HepG2 (cell line): ENCODE data around the gene NISCH. TPM values are rescaled to one million over a fixed set of nuclear protein-coding genes. Genes with fewer than 3 reads are reported as not detected.

ENCODE experiments used
- ARID2 ChIP-seq: sonication (generic); formaldehyde crosslinking; IDR thresholded peaks from 2 replicates; pipeline ENCODE4 v1.8.1; 2022; ENCODE audit warnings: mild to moderate bottlenecking, missing genetic modification reagents, borderline replicate concordance
- ERF ChIP-seq: IDR thresholded peaks from 2 replicates; pipeline ENCODE4 v1.6.1; 2018; ENCODE audit warnings: missing biosample characterization, missing genetic modification reagents
- MEF2D ChIP-seq: sonication (generic); formaldehyde crosslinking; IDR thresholded peaks from 2 replicates; pipeline ENCODE4 v1.5.1; 2020; ENCODE audit warnings: mild to moderate bottlenecking, missing genetic modification reagents
- NCOA1 ChIP-seq: sonication (generic); formaldehyde crosslinking; IDR thresholded peaks from 2 replicates; pipeline ENCODE4 v1.9.0; 2021; ENCODE audit warnings: missing genetic modification reagents
- NFE2L1 ChIP-seq: sonication (generic); formaldehyde crosslinking; IDR thresholded peaks from 2 replicates; pipeline ENCODE4 v1.4.0; 2020; ENCODE audit warnings: missing genetic modification reagents, mild to moderate bottlenecking, borderline replicate concordance
- TEAD2 ChIP-seq: sonication (generic); formaldehyde crosslinking; IDR thresholded peaks from 2 replicates; pipeline ENCODE4 v1.9.0; 2021; ENCODE audit warnings: missing genetic modification reagents
- ZFY ChIP-seq: sonication (generic); formaldehyde crosslinking; IDR thresholded peaks from 2 replicates; pipeline ENCODE4 v1.4.0; 2020; ENCODE audit warnings: missing genetic modification reagents
- ZNF101 ChIP-seq: sonication (generic); formaldehyde crosslinking; IDR thresholded peaks from 2 replicates; pipeline ENCODE4 v1.4.0; 2020; ENCODE audit warnings: mild to moderate bottlenecking, low read depth, missing genetic modification reagents, borderline replicate concordance
- ZNF124 ChIP-seq: sonication (generic); formaldehyde crosslinking; IDR thresholded peaks from 2 replicates; pipeline ENCODE4 v1.4.0; 2020; ENCODE audit warnings: missing genetic modification reagents
- ZNF20 ChIP-seq: sonication (generic); formaldehyde crosslinking; IDR thresholded peaks from 2 replicates; pipeline ENCODE4 v1.4.0; 2020; ENCODE audit warnings: mild to moderate bottlenecking, moderate library complexity, missing genetic modification reagents
- ZNF280D ChIP-seq: sonication (generic); formaldehyde crosslinking; IDR thresholded peaks from 2 replicates; pipeline ENCODE4 v1.5.1; 2020; ENCODE audit warnings: mild to moderate bottlenecking, missing genetic modification reagents
- ZNF382 ChIP-seq: sonication (generic); formaldehyde crosslinking; IDR thresholded peaks from 2 replicates; pipeline ENCODE4 v1.5.0; 2020; ENCODE audit warnings: missing genetic modification reagents, mild to moderate bottlenecking, borderline replicate concordance
- ZNF484 ChIP-seq: sonication (generic); formaldehyde crosslinking; IDR thresholded peaks from 2 replicates; pipeline ENCODE4 v1.5.1; 2020; ENCODE audit warnings: mild to moderate bottlenecking, low read depth, missing genetic modification reagents, borderline replicate concordance
- ZNF558 ChIP-seq: sonication (generic); formaldehyde crosslinking; IDR thresholded peaks from 2 replicates; pipeline ENCODE4 v1.9.0; 2022; ENCODE audit warnings: mild to moderate bottlenecking, missing genetic modification reagents, borderline replicate concordance
- ZNF629 ChIP-seq: sonication (generic); formaldehyde crosslinking; conservative IDR thresholded peaks from 2 replicates; pipeline ENCODE4 v1.5.0; 2020; ENCODE audit warnings: missing genetic modification reagents
- ZNF75D ChIP-seq: sonication (generic); formaldehyde crosslinking; IDR thresholded peaks from 2 replicates; pipeline ENCODE4 v1.8.1; 2023; ENCODE audit warnings: missing genetic modification reagents, mild to moderate bottlenecking, borderline replicate concordance
- ZNF776 ChIP-seq: sonication (generic); formaldehyde crosslinking; IDR thresholded peaks from 2 replicates; pipeline ENCODE4 v1.4.0; 2020; ENCODE audit warnings: mild to moderate bottlenecking, missing genetic modification reagents
- polyA plus RNA-seq, 8 experiments: library from polyadenylated mRNA; depleted of rRNA in 3 of 8; stranded (reverse) in 7 of 8; unstranded in 1 of 8; fragments of >200 nt; fragmentation: Illumina TruSeq in 4 of 8; extraction: Trizol in 4 of 8; gene quantifications; 2 replicates each; pipeline versions ENCODE4 v1.2.1 to v1.2.3, GENCODE V29; 2011 to 2016; ENCODE audit warnings: low read depth in 4 of 8, missing spikeins in 1 of 8, mixed read lengths in 1 of 8; ENCODE audit not compliant: insufficient read depth in 1 of 8
- total RNA-seq, 5 experiments: library from RNA; depleted of rRNA; stranded (reverse); fragments of >200 nt; fragmentation: Illumina TruSeq; extraction: Trizol; gene quantifications; 2 replicates each; pipeline ENCODE4 v1.2.3, GENCODE V29; 2016; ENCODE audit warnings: low read depth in 1 of 5

The NISCH gene
- total and polyA plus RNA-seq, 2 of the 13 experiments (the other 11 are each of a cell fraction or from before 2014, with no cell fraction given), result 27.0 to 47.6 TPM

DNA sequence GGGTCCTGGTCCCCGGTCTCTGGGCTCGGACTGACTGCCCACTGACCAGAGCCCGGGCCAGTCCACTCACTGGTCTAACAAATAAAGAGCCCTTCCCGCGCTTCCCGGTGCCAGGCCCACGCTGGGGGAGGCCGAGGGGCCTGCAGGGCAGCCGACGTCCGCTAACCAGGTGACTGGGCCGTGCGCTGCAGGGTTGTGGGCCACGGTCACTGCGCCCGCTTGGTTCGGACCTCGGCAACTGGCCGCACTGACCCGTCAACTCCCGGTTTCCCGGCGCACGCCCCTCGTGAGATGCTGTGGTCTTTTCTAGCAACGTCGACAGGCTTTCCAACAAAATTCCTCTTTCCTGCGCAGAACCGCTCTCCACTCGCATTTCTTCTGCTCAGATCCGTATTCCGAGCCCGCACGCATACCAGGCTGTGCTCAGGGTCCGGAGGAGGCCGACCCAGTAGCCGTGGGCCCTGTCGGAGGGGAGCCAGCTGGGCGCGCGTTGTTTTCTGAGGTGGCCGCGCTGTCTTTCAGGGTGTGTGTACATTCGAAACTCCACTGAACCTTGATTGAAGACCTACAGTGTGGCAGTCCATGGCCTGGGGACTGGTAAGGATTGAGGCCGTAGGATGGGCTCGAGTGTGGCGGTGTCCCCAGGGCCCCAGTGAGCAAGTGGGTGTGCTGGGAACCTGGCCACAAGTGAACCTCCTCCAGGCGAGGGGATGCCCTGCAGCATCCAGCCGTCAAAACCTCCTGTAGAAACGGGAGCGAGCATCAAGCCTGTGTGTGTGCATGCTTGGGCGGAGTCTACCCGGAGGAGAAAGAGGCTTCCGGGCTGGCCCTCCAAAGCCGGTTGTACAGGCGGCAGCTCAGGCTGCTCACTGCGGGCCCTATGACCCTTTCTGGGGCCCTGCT, 79.1 kb downstream of the NISCH start (continued):
- TF ChIP-seq ZNF558 (CRISPR knock-in tag) (peak; percentile 66; the same call in 1 of the 2 replicates), ZNF629 (CRISPR knock-in tag) (peak; percentile 25; the same call in 1 of the 2 replicates), ZNF124 (no peak), ARID2 (CRISPR knock-in tag) (no peak), ZNF280D (CRISPR knock-in tag) (peak; percentile 21; the same call in 1 of the 2 replicates), ZNF776 (peak; percentile 62), MEF2D (CRISPR knock-in tag) (0 out of 2 replicates have a peak, but pooled peaks have one; percentile 41), ZNF484 (no peak), ZNF20 (CRISPR knock-in tag) (no peak), ERF (peak; percentile 34; the same call in 1 of the 2 replicates), ZNF101 (CRISPR knock-in tag) (no peak), ZFY (CRISPR knock-in tag) (peak; percentile 80), ZNF382 (CRISPR knock-in tag) (no peak), NFE2L1 (CRISPR knock-in tag) (no peak), ZNF75D (no peak), TEAD2 (no peak), NCOA1 (no peak; the same call in none of the 2 replicates)
- TF ChIP-seq, all 625 proteins: peak for 165
